HUES64 (cell line): ENCODE results near the gene JMY.

Experiments
- H3K27ac ChIP-seq: 2 replicates; pipeline ENCODE4 v1.7.0; 2013; ENCODE audit warnings: low read depth, low read length, inconsistent platforms
- H3K27me3 ChIP-seq: 2 replicates; pipeline ENCODE4 v1.6.1; 2013; ENCODE audit warnings: mild to moderate bottlenecking, low read length; ENCODE audit not compliant: insufficient read depth
- H3K36me3 ChIP-seq: 2 replicates; pipeline ENCODE4 v1.6.1; 2013; ENCODE audit warnings: mild to moderate bottlenecking, low read length; ENCODE audit not compliant: insufficient read depth
- H3K4me1 ChIP-seq: 2 replicates; pipeline ENCODE4 v1.6.1; 2013; ENCODE audit warnings: mild to moderate bottlenecking, low read length, moderate library complexity; ENCODE audit not compliant: insufficient read depth
- H3K4me3 ChIP-seq: 2 replicates; pipeline ENCODE4 v1.5.1; 2013; ENCODE audit warnings: mild to moderate bottlenecking, low read length, moderate library complexity
- H3K9ac ChIP-seq: 2 replicates; pipeline ENCODE4 v1.6.1; 2013; ENCODE audit warnings: mild to moderate bottlenecking, low read depth, low read length
- H3K9me3 ChIP-seq: 2 replicates; pipeline ENCODE4 v1.6.1; 2013; ENCODE audit warnings: low read depth, low read length; ENCODE audit not compliant: insufficient read depth
- WGBS: fragments of 150-250, 120-280 bp; methylation state at CpG from one replicate; pipeline ENCODE4 v1.1.7; 2013; ENCODE audit warnings: missing lambda C conversion rate; 5-methylcytosine and 5-hydroxymethylcytosine counted together

JMY gene

DNA sequence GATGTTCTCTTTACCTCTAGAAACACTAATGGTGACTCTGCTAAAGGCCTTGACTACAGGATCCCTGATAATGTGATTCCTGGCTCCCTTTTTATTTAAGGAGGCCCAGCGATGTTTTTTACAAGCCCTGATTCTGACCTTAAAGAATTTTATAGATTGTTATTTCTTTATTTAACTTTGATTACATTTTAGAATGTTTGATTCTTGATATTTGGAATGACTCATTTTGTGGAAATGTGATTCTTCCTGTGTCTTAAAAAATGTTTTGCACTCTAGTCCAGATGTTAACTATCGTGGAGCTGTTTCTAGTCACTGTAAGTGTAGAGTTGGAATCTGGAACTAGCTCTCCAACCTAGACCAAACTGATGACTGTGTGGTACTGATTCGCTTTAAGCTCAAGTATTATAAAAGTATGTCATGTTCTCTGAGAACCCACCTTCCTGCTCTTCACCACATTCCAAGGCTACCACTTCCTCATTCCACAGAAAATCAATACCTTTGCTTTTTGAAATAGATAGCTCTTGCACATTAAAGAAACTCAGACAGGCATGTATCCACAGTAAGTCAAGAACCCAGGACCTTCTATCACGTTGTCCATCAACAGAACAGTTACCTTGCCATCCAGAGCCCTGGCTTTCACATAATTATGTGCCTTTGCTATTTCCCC is 65.2 kb downstream of the JMY start:
- Histone ChIP-seq H3K4me3 (no peak overlapping the region), H3K9ac (no peak overlapping the region), H3K27me3 (no peaks in the 10 kb centered on the region), H3K4me1 (no peaks in the 10 kb centered on the region), H3K27ac (no peak overlapping the region), H3K9me3 (no peaks in the 10 kb centered on the region), H3K36me3 (peaks cover 43% of the 10 kb centered on the region)
- 90% methylated on average over 3 of the region's 4 CpGs for WGBS

- no peak overlapping the region for H3K9ac ChIP-seq
Measured at GRCh38 chr5:79302454-79302853, 66.5 kb downstream of the JMY start.

DNA sequence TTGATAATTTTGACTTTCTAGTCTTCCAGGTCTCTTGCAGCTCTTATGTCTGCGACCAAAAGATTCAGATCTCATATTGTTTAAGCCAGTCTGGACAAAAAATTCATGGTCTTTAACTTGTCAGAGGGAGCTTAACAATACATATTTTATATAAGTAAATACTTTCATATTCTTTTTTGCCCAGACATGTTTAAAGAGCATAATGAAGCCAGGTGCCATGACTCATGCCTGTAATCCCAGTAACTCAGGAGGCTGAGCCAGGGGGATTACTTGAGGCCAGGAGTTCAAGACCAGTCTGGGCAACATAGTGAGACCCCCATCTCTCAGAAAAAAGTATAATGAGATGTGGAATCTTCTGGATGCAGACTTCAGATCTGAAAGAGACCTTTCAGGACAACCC is 69.8 kb downstream of the JMY start:
- Histone ChIP-seq H3K4me3 (no peak overlapping the region), H3K4me1 (no peaks in the 10 kb centered on the region), H3K27ac (no peak overlapping the region), H3K36me3 (peaks cover 49% of the 10 kb centered on the region), H3K9ac (no peak overlapping the region), H3K27me3 (no peaks in the 10 kb centered on the region), H3K9me3 (no peaks in the 10 kb centered on the region)
- WGBS = 93% methylated on average over 1 of the region's 1 CpG

More at GRCh38 chr5:79302454-79302853, 66.5 kb downstream of the JMY start:
- no peaks in the 10 kb centered on the region for H3K9me3 ChIP-seq
- H3K4me3 ChIP-seq = no peak overlapping the region
- peaks cover 54% of the 10 kb centered on the region for H3K36me3 ChIP-seq
- H3K27ac ChIP-seq = no peak overlapping the region
- H3K4me1 ChIP-seq = no peaks in the 10 kb centered on the region
- no peaks in the 10 kb centered on the region for H3K27me3 ChIP-seq
- 100% methylated on average over 1 of the region's 1 CpG for WGBS

- WGBS = 93% methylated on average over 3 of the region's 3 CpGs
- Histone ChIP-seq H3K9ac (no peak overlapping the region), H3K4me3 (no peak overlapping the region), H3K36me3 (peaks cover 67% of the 10 kb centered on the region), H3K9me3 (no peaks in the 10 kb centered on the region), H3K4me1 (no peaks in the 10 kb centered on the region), H3K27ac (no peak overlapping the region), H3K27me3 (no peaks in the 10 kb centered on the region)
Measured at GRCh38 chr5:79318935-79319614, 83.1 kb downstream of the JMY start.

- H3K4me1 ChIP-seq = peaks cover 4% of the 10 kb centered on the region; the same call in 1 of the 2 replicates
- H3K27me3 ChIP-seq = no peaks in the 10 kb centered on the region
- H3K9me3 ChIP-seq = no peaks in the 10 kb centered on the region
- no peaks in the 10 kb centered on the region for H3K36me3 ChIP-seq
- WGBS = 96% methylated on average over 4 of the region's 4 CpGs
- no peak overlapping the region for H3K4me3 ChIP-seq
- no peak overlapping the region for H3K27ac ChIP-seq
- H3K9ac ChIP-seq = no peak overlapping the region
Measured at GRCh38 chr5:79329453-79329852, 93.5 kb downstream of the JMY start.

DNA sequence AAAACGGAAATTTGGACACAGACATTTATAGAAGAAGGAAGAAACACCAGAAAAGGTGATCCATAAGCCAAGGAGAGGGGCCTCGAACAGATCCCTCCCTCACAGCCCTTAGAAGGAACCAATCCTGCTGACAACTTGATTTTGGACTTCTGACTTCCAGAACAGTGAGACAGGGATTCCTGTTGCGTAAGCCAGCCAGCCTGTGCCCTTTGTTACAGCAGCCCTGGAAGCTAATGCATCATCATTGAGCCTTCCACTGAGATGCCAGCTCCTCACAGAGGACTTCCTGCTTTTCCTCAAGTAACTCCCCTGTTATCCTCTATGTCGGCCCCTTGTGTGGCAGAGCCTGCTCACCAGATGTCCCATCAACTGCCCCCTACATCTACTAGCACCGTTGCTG is 94.1 kb downstream of the JMY start:
- H3K4me1 ChIP-seq = peaks cover 4% of the 10 kb centered on the region; the same call in 1 of the 2 replicates
- no peak overlapping the region for H3K27ac ChIP-seq
- H3K9me3 ChIP-seq = no peaks in the 10 kb centered on the region
- H3K4me3 ChIP-seq = no peak overlapping the region
- H3K9ac ChIP-seq = no peak overlapping the region
- no peaks in the 10 kb centered on the region for H3K36me3 ChIP-seq
- WGBS = 93% methylated on average over 5 of the region's 5 CpGs
- H3K27me3 ChIP-seq = no peaks in the 10 kb centered on the region

- peaks cover 4% of the 10 kb centered on the region; the same call in 1 of the 2 replicates for H3K4me1 ChIP-seq
- H3K36me3 ChIP-seq = no peaks in the 10 kb centered on the region
- H3K9ac ChIP-seq = no peak overlapping the region
- H3K27ac ChIP-seq = no peak overlapping the region
- H3K27me3 ChIP-seq = no peaks in the 10 kb centered on the region
- 90% methylated on average over 10 of the region's 10 CpGs for WGBS
- H3K9me3 ChIP-seq = no peaks in the 10 kb centered on the region
- no peak overlapping the region for H3K4me3 ChIP-seq
Measured at GRCh38 chr5:79333852-79334557, 98.1 kb downstream of the JMY start.

DNA sequence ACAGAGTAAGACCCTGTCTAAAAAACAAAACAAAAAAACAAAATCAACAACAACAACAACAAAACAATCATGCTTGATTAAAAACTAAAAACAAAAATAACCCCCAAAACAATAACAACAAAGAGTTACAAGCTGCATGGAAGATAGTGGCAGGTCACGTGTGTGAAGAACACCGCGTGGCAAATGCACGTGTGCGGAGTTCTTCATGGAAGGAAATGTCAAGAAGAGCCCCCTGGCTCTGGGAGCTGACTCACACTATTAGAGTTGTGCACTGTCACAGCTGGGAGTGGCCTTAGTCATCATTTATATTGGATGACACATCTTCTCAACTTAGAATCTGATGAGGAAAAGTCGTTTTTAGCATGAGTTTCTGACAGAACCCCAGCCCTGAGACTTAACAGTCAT is 110.5 kb downstream of the JMY start:
- Histone ChIP-seq H3K36me3 (no peaks in the 10 kb centered on the region), H3K27me3 (no peaks in the 10 kb centered on the region), H3K27ac (no peak overlapping the region), H3K9ac (no peak overlapping the region), H3K4me3 (no peak overlapping the region), H3K4me1 (no peaks in the 10 kb centered on the region), H3K9me3 (no peaks in the 10 kb centered on the region)
- 91% methylated on average over 6 of the region's 6 CpGs for WGBS

DNA sequence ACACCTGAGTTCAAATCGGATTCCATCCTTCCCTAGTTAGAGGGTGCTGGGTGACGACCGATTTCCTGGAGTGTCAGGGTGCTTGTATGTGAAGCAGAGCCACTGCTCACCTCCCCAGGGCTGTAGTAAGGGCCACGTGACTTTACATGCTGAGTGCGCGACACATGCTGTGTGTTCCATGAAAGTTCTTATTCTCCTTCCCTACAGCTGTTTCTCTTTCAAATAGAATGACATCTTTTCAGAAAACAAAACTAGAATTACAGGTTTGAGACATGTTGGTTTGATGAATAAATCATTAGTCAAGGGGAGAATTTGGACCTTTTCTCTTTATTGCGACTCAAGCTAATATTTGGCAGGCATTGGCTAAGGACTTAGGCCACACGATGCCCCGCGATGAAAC is 113.1 kb downstream of the JMY start:
- Histone ChIP-seq H3K36me3 (no peaks in the 10 kb centered on the region), H3K4me1 (no peaks in the 10 kb centered on the region), H3K4me3 (no peak overlapping the region), H3K9ac (no peak overlapping the region), H3K9me3 (0 out of 2 replicates have a peak, but pooled peaks cover 4% of the 10 kb centered on the region), H3K27ac (no peak overlapping the region), H3K27me3 (no peaks in the 10 kb centered on the region)
- WGBS = 96% methylated on average over 10 of the region's 10 CpGs

GRCh38 chr5:79349881-79350280 is 114.0 kb downstream of the JMY start:
- H3K4me3 ChIP-seq = no peak overlapping the region

DNA sequence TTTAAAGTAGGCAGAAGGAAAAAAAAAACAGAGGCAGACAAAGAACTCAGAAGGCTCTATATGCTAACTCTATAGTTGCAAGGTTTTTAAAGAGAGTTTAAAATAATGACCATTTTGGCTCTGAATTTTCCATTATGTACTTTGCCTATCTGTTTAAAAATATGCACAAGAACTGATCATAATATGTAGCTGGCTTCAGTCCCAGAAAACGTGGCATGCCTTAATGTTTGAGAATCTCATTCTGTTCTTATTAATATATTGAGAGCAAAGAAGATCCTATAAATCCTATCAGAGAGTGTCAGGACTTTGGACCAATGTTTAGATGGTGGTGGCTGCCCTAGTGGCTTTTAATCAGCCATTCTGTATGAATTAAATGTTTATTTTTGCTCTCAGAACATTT is 121.5 kb downstream of the JMY start:
- Histone ChIP-seq H3K4me1 (no peaks in the 10 kb centered on the region), H3K9me3 (peaks cover 4% of the 10 kb centered on the region; the same call in 1 of the 2 replicates), H3K4me3 (no peak overlapping the region), H3K36me3 (no peaks in the 10 kb centered on the region), H3K9ac (no peak overlapping the region), H3K27me3 (no peaks in the 10 kb centered on the region), H3K27ac (no peak overlapping the region)
- no CpG with 5 or more reads among the region's 1 CpG for WGBS

More at GRCh38 chr5:79349881-79350280, 114.0 kb downstream of the JMY start:
- H3K9ac ChIP-seq = no peak overlapping the region
- H3K36me3 ChIP-seq = no peaks in the 10 kb centered on the region
- 94% methylated on average over 2 of the region's 2 CpGs for WGBS
- H3K4me1 ChIP-seq = no peaks in the 10 kb centered on the region
- H3K27ac ChIP-seq = no peak overlapping the region
- no peaks in the 10 kb centered on the region for H3K27me3 ChIP-seq
- peaks cover 4% of the 10 kb centered on the region; the same call in 1 of the 2 replicates for H3K9me3 ChIP-seq
